ENCODE data around the gene SMCO3. TPM values are rescaled to one million over a fixed set of nuclear protein-coding genes. Genes with fewer than 3 reads are reported as not detected.

The SMCO3 gene
- total and polyA plus RNA-seq, 2 of the 8 experiments (the other 6 are each of a cell fraction or from before 2014, with no cell fraction given), result not detected

DNA sequence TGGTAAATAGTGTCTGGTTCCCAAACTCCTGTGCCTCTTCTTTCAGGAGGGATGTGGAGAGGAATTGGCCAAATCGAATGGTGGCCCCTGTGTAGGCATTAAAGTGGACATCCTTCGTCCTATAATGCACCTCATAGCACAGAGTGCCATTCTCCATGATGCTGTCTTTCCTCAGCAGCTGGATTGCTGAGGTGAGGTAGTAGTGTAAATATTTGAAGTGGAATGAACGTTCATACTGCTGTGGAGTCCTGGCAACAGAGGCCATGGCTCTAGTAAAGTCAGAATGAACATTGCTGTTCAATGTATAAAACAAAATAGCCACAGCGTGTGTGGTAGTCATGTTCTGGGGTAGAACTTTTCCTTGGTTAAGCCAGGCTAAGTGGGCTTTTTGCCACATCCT, 26.6 kb upstream of the SMCO3 start:
- CTCF ChIA-PET (ENCODE audit: partially characterized antibody), result no interaction called here
- TF ChIP-seq ASH2L (IDR thresholded peaks at IDR 0.05; ENCODE audit: low read length), result no peak
- no peak for TF ChIP-seq KDM1A (IDR thresholded peaks at IDR 0.05; ENCODE audit: borderline replicate concordance, low read length)
- no peak for TF ChIP-seq GABPA (IDR thresholded peaks at IDR 0.05; ENCODE audit: borderline replicate concordance, insufficient read depth, low read length)
- no peak for TF ChIP-seq SP2 (IDR thresholded peaks at IDR 0.05; ENCODE audit: low read length)
- TF ChIP-seq TEAD4 (IDR thresholded peaks at IDR 0.05; ENCODE audit: low read depth, low read length), result no peak
- no peak for TF ChIP-seq CEBPB (IDR thresholded peaks at IDR 0.05; ENCODE audit: low read depth, low read length)
- TF ChIP-seq SRF (IDR thresholded peaks at IDR 0.05; ENCODE audit: low read depth, low read length), result no peak
- no peak for TF ChIP-seq MAFK (IDR thresholded peaks at IDR 0.05; ENCODE audit: low read depth, low read length)
- TF ChIP-seq, protein P1, sequence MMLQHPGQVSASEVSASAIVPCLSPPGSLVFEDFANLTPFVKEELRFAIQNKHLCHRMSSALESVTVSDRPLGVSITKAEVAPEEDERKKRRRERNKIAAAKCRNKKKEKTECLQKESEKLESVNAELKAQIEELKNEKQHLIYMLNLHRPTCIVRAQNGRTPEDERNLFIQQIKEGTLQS (IDR thresholded peaks at IDR 0.05; ENCODE audit: insufficient read depth, low read depth, low read length), result no peak
- TF ChIP-seq, protein P2, sequence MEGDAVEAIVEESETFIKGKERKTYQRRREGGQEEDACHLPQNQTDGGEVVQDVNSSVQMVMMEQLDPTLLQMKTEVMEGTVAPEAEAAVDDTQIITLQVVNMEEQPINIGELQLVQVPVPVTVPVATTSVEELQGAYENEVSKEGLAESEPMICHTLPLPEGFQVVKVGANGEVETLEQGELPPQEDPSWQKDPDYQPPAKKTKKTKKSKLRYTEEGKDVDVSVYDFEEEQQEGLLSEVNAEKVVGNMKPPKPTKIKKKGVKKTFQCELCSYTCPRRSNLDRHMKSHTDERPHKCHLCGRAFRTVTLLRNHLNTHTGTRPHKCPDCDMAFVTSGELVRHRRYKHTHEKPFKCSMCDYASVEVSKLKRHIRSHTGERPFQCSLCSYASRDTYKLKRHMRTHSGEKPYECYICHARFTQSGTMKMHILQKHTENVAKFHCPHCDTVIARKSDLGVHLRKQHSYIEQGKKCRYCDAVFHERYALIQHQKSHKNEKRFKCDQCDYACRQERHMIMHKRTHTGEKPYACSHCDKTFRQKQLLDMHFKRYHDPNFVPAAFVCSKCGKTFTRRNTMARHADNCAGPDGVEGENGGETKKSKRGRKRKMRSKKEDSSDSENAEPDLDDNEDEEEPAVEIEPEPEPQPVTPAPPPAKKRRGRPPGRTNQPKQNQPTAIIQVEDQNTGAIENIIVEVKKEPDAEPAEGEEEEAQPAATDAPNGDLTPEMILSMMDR (IDR thresholded peaks at IDR 0.05; ENCODE audit: control extremely low read depth in 1 of 3, insufficient read depth in 1 of 3, low read depth in 1 of 3, low read length in 3 of 3), result no peak
- no peak for TF ChIP-seq RAD21 (IDR thresholded peaks at IDR 0.05 in 1 of 2, conservative IDR thresholded peaks at IDR 0.05 in 1 of 2; ENCODE audit: low read depth in 2 of 2, low read length in 2 of 2)

More for the DNA sequence above, 26.6 kb upstream of the SMCO3 start:
- no peaks in the 10 kb centered on the region for H3K9me3 ChIP-seq (ENCODE audit: insufficient read depth in 2 of 2, low read depth in 1 of 2, low read length in 1 of 2)
- H3K9ac ChIP-seq (replicated peaks in 1 of 4; ENCODE audit: extremely low read depth in 1 of 4, low read depth in 3 of 4, low read length in 3 of 4), result no peak overlapping the region
- FAIRE-seq (no peak), DNase-seq (ENCODE audit: low read depth in 1 of 2, low spot score in 2 of 2) (no peak)
- WGBS, 2 experiments (ENCODE audit: extremely low coverage in 1 of 2, insufficient coverage in 1 of 2, insufficient read length in 1 of 2, insufficient replicate concordance in 2 of 2, low coverage in 1 of 2, low lambda C conversion rate in 2 of 2, missing lambda C conversion rate in 1 of 2), result 80% methylated on average over 4 of the region's 4 CpGs; no CpG with 5 or more reads in 1 of the 2 experiments
- no peak overlapping the region for H3K4me2 ChIP-seq (ENCODE audit: insufficient read depth in 1 of 2, low read depth in 2 of 2, low read length in 2 of 2)
- no peak overlapping the region for H4K5ac ChIP-seq (ENCODE audit: insufficient read length, low read depth, low read length)
- H3K79me2 ChIP-seq (ENCODE audit: control insufficient read depth in 1 of 2, insufficient read depth in 2 of 2, low read length in 2 of 2), result no peaks in the 10 kb centered on the region
- no peak overlapping the region for H4K91ac ChIP-seq (replicated peaks; ENCODE audit: insufficient read length, low read length)
- no peak overlapping the region for H3K23ac ChIP-seq (ENCODE audit: insufficient read length)
- H2BK20ac ChIP-seq (ENCODE audit: low read length), result no peak overlapping the region
- H3K4me1 ChIP-seq (replicated peaks in 1 of 4; ENCODE audit: control insufficient read depth in 3 of 4, insufficient read depth in 4 of 4, low read length in 3 of 4), result no peaks in the 10 kb centered on the region
- H3K36me3 ChIP-seq (ENCODE audit: control insufficient read depth in 2 of 4, insufficient read depth in 4 of 4, low read length in 3 of 4), result no peaks in the 10 kb centered on the region
- H3K18ac ChIP-seq (ENCODE audit: extremely low read depth, low read length), result no peak overlapping the region
- no peak overlapping the region for H2BK5ac ChIP-seq (ENCODE audit: low read depth, low read length)
- no peak overlapping the region for H3K14ac ChIP-seq (ENCODE audit: insufficient read length)
- no peak overlapping the region for H2AFZ ChIP-seq (ENCODE audit: low read length)
- H2BK15ac ChIP-seq (ENCODE audit: low read length), result no peak overlapping the region
- no peaks in the 10 kb centered on the region for H3K23me2 ChIP-seq (ENCODE audit: low read depth, low read length)
- no peak overlapping the region for H3K4me3 ChIP-seq (ENCODE audit: extremely low read depth in 1 of 4, insufficient read depth in 2 of 4, low read depth in 3 of 4, low read length in 4 of 4)
- no peaks in the 10 kb centered on the region for H4K20me1 ChIP-seq (replicated peaks in 1 of 2; ENCODE audit: control insufficient read depth in 1 of 2, insufficient read depth in 2 of 2, low read length in 2 of 2)
- H3K4ac ChIP-seq (replicated peaks; ENCODE audit: insufficient read length, low read depth, low read length), result no peak overlapping the region
- no peak overlapping the region for H3K56ac ChIP-seq (replicated peaks; ENCODE audit: insufficient read length, low read depth, low read length)
- H3K79me1 ChIP-seq (ENCODE audit: low read depth, low read length), result no peaks in the 10 kb centered on the region
- H3K27ac ChIP-seq (ENCODE audit: low read depth, low read length), result no peak overlapping the region
- no peak overlapping the region for H2BK120ac ChIP-seq (replicated peaks; ENCODE audit: low read depth, low read length)
- no peak overlapping the region for H2BK12ac ChIP-seq (ENCODE audit: low read depth, low read length)
- no peaks in the 10 kb centered on the region for H3K27me3 ChIP-seq (replicated peaks in 1 of 4; ENCODE audit: control insufficient read depth in 3 of 4, extremely low read depth in 1 of 4, insufficient read depth in 3 of 4, low read length in 3 of 4)
- no peak overlapping the region for H4K8ac ChIP-seq (ENCODE audit: extremely low read depth, insufficient read depth, low read length)
- POLR2A ChIA-PET (ENCODE audit: partially characterized antibody), result interaction anchor here (0.9 kb wide), 1 partner anchor 71 kb away, joined by 4 read pairs; no protein-coding TSS in a partner anchor
- no peak overlapping the region for H2AK5ac ChIP-seq (ENCODE audit: low read depth, low read length)

Data from H1 (cell line).